HG02642 (cell line): Measurements from ENCODE around the gene TTC9B.
"Not testable (repeated sequence)": the region's sequence is repeated elsewhere in the genome, so short reads cannot be mapped to it uniquely, and the experiment has no call there.

Source experiments
- ATAC-seq: cut with Tn5 transposase; IDR thresholded peaks from one replicate; pipeline ENCODE4 v1.9.1; 2021; ENCODE audit warnings: mild to moderate bottlenecking; ENCODE audit not compliant: unreplicated experiment, poor library complexity

TTC9B gene

DNA sequence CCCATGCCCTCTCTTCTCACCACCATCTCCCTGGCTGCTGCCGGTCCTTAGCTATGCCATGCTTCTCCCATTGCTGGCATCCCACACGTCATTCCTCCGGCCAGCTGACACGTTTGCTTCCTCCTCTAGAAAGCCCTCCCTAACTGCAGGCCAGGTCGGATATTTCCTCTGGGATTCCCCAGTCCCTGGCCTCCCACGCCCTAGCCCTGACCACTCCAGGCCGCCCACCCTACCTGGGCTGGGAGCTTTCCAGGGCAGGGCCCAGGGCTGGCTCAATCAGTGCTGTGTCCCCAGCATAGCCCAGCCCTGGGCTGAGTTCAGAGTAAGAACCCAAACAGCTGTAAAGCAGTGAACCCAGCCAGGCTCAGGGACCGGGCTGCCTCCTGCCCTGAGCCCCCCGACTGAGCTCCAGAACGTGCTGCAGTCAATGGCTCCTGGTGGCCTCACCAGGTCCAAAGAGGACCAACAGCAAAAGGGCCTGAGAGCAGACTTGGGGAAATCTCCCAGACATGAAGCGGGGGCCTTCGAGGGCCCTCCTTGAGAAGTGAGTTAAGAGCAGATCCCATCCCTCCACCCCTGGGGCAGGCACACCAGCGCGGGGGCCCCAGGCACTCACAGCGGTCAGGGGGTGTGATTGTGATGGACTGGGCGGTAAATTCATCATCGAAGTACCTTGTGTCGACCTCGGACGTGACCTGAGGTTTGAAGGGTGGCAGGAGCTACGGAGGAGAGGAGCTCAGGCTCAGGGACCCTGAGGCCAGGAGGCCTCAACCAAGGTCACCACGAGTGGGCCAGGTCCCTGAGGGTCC is 16.4 kb upstream of the TTC9B start:
- ATAC-seq, result no peak

GRCh38 chr19:40233811-40234389 is 15.7 kb upstream of the TTC9B start:
- no peak for ATAC-seq

DNA sequence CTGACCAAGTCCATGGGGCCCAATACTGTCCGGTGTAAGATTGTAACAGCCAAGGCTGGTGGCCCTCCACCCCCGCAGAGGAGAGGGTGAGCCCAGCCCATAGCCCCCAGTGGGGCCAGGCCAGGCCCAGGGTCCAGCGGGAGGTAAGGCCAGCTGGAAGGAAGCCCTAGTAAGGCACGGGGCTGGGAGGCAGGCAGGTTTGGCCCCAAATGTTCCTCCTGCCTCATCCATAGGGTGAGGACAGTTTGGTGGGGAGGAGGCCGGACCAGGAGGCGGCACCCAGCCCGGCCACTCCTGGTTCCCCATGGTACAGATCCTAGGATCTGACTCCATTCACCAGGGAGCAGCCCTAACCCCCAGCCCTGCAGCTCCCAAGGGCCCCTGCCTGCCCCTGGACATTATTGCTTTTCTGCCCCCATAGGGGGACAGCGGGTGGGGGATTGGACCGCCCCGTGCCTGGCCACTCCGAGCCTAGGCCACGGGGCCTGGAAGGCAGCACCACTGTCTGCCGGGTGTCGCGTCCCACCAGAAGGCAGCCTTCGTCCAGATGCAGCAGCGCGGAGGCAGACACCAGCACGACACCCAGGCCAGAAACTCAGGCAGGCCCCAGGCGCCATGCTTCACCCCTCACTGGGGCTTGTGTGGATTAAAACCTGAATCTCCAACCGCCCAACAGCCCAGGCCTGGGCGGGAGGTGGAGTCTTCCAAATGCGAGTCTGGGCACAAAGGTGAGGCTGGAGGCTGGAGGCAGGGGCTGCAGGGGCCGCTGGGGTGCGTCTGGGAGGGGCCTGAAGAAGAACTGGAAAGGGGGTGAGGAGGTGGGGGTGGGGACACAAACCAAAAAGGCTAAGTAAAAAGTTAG is 15.0 kb upstream of the TTC9B start:
- ATAC-seq, result no peak

GRCh38 chr19:40232479-40232878 is 14.3 kb upstream of the TTC9B start:
- ATAC-seq, result no peak

- no peak for ATAC-seq
Measured at GRCh38 chr19:40231544-40232424, 13.6 kb upstream of the TTC9B start.

DNA sequence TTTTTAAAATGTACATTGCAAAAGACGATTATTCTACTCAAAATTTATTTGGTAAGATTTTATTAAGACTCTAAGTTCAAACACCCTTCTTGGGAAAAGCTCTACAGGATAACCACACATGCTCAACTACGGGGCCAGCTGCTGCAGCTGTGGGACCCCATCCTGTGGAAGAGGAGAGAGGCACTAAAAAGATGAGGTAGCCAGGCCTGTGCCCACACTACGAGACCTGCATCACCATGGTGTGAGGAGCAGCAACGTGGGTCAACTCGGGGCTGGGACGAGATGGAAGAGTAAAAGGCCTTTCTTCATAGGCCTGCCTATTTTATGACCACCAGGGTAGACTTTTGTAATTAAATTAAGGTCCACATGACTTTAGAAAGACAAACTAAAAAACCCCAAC is 12.9 kb upstream of the TTC9B start:
- no peak for ATAC-seq

GRCh38 chr19:40229926-40230417 is 11.8 kb upstream of the TTC9B start:
- no peak for ATAC-seq

- no peak for ATAC-seq
Measured at GRCh38 chr19:40229484-40229883, 11.3 kb upstream of the TTC9B start.

DNA sequence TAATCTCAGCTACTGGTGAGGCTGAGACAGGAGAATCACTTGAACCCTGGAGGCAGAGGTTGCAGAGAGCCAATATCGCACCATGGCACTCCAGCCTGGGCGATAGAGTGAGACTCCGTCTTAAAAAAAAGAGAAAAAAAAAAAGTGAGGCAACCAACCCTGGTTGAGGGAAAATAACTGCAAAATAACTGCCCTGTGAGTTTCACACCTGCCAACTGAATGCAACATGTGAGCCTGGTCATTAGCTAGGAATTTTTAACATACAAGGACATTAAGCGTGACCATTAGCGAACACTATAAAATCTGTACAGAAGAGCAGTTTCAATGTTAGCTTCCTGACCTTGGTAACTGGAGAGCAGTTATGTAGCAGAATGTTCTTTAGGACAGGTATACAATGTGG is 10.7 kb upstream of the TTC9B start:
- no peak for ATAC-seq

- ATAC-seq, result no peak
Measured at GRCh38 chr19:40228346-40228745, 10.2 kb upstream of the TTC9B start.

DNA sequence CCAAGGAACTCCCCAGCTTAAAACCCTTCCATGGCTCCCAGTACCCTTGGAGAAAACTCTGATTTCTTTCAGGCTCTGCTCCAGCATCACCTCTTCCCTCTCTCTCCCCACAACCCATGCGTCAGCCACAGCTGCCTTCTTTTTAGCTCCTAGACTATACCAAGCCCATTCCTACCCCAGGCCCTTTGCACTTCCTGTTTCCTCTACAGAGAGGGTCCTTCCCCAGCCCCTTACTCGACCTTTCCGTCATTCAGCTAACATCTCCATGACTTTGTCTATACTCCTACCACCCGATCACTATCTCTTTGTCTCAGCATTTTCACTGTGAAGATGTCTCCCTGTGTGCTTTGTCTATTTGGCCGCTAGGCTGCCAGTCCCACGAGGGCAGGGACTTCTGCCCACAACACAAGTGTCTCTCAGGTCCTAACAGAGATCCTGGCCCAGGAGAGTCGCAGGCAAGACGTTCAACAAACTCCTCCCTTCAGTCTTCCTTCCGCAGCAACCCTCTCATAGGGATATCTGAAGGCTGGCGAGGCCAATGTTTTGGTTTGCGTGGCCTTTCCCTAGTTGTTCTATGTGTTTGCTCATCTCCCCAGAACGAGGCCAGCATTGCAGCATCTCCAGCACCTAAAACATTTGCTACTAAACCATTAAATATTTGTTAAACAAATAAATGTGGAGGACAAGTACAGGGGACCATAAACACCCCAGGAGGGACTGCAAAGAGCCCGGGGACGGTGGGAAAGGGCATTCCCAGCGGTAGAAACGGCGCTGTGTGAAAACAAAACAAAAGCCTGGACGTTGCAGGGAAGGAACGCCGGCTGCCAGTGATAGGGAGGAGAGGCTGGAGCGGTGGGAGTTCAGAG is 7.5 kb upstream of the TTC9B start:
- no peak for ATAC-seq

- no peak for ATAC-seq
Measured at GRCh38 chr19:40224342-40225150, 6.4 kb upstream of the TTC9B start.

DNA sequence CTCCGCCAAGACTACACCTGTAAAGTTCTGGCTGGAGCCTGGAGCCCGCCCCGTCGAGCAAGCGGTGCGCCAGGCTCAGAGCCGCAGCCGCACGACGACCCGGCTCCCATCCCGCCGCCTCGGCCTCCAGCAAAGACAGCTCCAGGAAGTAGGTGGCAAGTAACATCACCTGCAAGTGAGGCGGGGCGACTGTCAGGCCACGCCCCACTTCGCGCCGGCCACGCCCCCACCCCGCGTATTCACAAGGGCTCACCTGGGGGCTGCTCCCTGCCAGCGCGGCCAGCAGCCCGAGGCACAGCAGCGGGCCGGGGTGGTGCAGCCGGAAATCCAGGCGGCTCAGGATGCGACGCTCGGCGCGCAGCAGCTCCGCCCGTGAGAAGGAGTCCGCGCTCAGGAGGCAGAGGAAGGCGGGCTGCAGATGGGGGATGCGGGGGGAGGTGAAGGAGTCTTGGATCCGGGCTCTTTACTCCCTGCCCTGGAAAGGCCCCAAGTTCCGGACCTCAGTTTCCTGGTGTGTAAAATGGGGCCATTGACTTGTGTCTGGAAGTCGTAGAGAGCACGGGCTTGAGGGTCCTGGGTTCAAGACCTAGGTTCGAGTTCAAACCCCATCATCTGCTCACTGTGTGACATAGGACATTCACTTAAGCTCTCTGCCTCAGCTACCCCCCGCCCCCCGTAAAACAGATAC is 5.1 kb upstream of the TTC9B start:
- ATAC-seq, result no peak

GRCh38 chr19:40221858-40222619 is 3.9 kb upstream of the TTC9B start:
- peak; percentile 53 for ATAC-seq

- no peak for ATAC-seq
Measured at GRCh38 chr19:40220674-40221073, 2.5 kb upstream of the TTC9B start.

GRCh38 chr19:40219721-40220276 is 1.6 kb upstream of the TTC9B start:
- ATAC-seq, result no peak

DNA sequence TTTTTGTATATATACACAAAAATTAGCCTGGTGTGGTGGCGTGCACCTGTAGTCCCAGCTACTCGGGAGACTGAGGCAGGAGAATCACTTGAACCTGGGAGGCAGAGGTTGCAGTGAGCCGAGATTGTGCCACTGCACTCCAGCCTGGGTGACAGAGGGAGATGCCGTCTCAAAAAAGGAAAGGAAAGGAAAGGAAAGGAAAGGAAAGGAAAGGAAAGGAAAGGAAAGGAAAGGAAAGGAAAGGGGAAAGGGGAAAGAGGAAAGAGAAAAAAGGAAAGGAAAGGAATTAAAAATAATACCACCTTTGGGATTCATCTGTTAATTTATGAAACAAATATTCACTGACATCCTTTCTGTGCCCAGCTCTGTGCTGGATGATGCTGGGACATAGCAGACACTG is 845 bp upstream of the TTC9B start:
- not testable (repeated sequence) for ATAC-seq
